ENCODE data around the gene NOTO. TPM values are rescaled to one million over a fixed set of nuclear protein-coding genes. Genes with fewer than 3 reads are reported as not detected.

Gene NOTO
- total RNA-seq, 1 donor from 2014 or later = not detected

Other genes with a start within 250 kb of the NOTO start
- gene SFXN5, start 130.9 kb upstream of the NOTO start, total RNA-seq = 10.2 and 13.9 TPM in 2 replicates
- gene RAB11FIP5, start 89.6 kb upstream of the NOTO start, total RNA-seq = 3.2 and 3.5 TPM in 2 replicates
- 35.7 and 37.8 TPM in 2 replicates for gene SMYD5, start 11.7 kb downstream of the NOTO start, total RNA-seq
- 4.6 and 4.7 TPM in 2 replicates for gene PRADC1, start 30.7 kb downstream of the NOTO start, total RNA-seq
- 295 and 307 TPM in 2 replicates for gene CCT7, start 31.7 kb downstream of the NOTO start, total RNA-seq
- 21.4 and 25.7 TPM in 2 replicates for gene FBXO41, start 81.9 kb downstream of the NOTO start, total RNA-seq
- 0.20 TPM in 1 of 2 replicates, not detected in the other for gene EGR4, start 91.0 kb downstream of the NOTO start, total RNA-seq
- gene ALMS1, start 183.3 kb downstream of the NOTO start, total RNA-seq = 17.8 and 20.1 TPM in 2 replicates